ENCODE data around the gene MON1A.

Gene MON1A

GRCh38 chr3:49867400-49867799 is 62.2 kb downstream of the MON1A start:
- no peak for TF ChIP-seq CTCF (IDR thresholded peaks at IDR 0.05; ENCODE audit: insufficient read depth, low read depth, low read length, missing control alignments)
- H3K4me3 ChIP-seq (ENCODE audit: low read depth, low read length), result no peak overlapping the region
- no peak for DNase-seq (ENCODE audit: low read depth)

GRCh38 chr3:49865198-49865784 is 64.3 kb downstream of the MON1A start:
- DNase-seq (ENCODE audit: low read depth), result no peak
- TF ChIP-seq CTCF (IDR thresholded peaks at IDR 0.05; ENCODE audit: insufficient read depth, low read depth, low read length, missing control alignments), result no peak
- H3K4me3 ChIP-seq (ENCODE audit: low read depth, low read length), result no peak overlapping the region

- TF ChIP-seq CTCF (IDR thresholded peaks at IDR 0.05; ENCODE audit: insufficient read depth, low read depth, low read length, missing control alignments), result no peak
- no peak for DNase-seq (ENCODE audit: low read depth)
- H3K4me3 ChIP-seq (ENCODE audit: low read depth, low read length), result no peak overlapping the region
Measured at GRCh38 chr3:49864505-49864904, 65.1 kb downstream of the MON1A start.

- no peak for DNase-seq (ENCODE audit: low read depth)
- no peak for TF ChIP-seq CTCF (IDR thresholded peaks at IDR 0.05; ENCODE audit: insufficient read depth, low read depth, low read length, missing control alignments)
- H3K4me3 ChIP-seq (ENCODE audit: low read depth, low read length), result no peak overlapping the region
Measured at GRCh38 chr3:49859576-49860305, 69.9 kb downstream of the MON1A start.
